GM21737 (cell line): ENCODE results near the gene ST7L.
"Not testable (repeated sequence)": the region's sequence is repeated elsewhere in the genome, so short reads cannot be mapped to it uniquely, and the experiment has no call there.

Experiments
- ATAC-seq: cut with Tn5 transposase; IDR thresholded peaks from one replicate; pipeline ENCODE4 v1.9.1; 2021; ENCODE audit warnings: mild to moderate bottlenecking, moderate library complexity; ENCODE audit not compliant: unreplicated experiment

ST7L gene

DNA sequence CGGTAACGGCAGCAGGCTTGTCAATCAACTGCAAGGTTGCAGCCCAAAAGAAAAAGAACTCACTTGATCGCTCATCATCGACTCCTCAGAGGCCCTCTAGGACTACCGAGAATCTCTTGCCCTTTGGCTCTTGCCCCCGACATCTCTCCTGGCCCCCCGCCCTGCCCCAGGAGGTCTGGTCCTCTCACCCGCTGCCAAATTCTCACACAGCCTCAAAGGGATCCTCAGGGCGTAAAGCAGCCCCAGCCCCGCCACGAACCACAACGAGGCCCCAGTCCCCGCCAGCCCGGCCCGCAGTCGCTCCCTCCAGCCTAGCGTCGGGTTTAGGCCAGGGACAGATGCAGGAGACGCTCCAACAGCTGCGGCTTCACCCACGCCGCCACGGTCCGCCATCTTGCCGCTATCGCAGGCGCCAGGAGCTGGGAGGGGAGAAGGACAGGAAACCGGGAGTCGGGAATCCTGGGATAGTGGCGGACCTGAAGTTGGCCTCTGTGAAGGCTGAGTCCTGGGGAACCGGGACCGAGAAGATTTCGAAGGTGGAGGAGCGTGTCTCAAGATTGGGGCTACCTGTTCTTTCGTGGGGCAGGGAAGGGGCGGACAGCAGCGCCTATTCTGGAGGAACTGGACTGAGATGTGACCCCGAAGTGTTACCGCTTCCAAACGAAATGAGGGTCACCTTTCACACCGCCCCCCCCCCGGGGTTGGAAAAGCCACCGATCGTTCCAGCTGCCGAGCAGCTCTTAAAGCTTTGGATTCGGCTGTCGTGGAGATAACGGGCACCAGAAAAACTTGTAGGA lies at the start of gene ST7L:
Gene ST7L, minus strand, starts transcription at position 421 of the 797 bp plus-strand sequence. Its CDS starts 28 bp downstream, at position 393.
- peak; percentile 5 for ATAC-seq

GRCh38 chr1:112666946-112667345 lies 48.0 kb upstream of the ST7L start:
- ATAC-seq = no peak

DNA sequence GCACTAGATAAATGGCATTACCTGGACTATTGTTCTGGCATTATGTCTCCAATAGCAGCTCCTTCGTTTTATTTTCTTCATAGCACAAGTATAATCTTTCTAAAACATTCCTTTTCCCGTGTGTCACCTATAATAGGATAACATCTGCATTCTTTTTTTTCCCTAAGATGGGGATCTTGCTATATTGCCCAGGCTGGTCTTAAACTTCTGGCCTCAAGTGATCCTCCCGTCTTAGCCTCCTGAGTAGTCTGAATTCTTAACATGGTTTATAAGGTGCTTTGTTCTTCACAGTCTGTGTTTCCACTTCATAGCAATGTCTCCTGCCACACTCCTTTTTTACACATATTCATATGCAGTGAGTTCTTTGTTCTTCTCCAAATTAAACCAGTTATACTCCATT lies 46.9 kb upstream of the ST7L start:
- no peak for ATAC-seq

- ATAC-seq = no peak
These were observed 32.3 kb upstream of the ST7L start for GRCh38 chr1:112651205-112651604.

- ATAC-seq = no peak
These were observed 27.3 kb upstream of the ST7L start for GRCh38 chr1:112646225-112646624.

DNA sequence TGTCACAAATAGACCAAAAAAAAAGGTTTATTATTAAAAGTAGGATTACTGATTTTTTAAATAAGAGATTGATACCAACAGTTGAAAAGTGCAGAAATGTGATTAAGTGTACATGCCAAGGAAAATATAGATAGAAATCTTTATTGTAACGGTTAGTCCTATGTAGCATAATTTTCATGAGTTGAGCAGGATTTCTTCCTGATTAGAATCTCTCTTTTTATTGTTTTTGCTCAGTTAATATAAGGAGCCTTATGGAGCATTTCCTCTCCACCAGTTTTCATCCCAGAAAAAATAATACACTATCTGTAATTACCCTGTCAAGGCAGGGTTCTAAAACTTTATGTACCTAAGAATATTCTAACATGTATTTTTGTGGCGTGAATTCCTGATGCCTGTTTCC lies 24.1 kb upstream of the ST7L start:
- ATAC-seq = no peak

GRCh38 chr1:112640437-112640836 lies 21.5 kb upstream of the ST7L start:
- not testable (repeated sequence) for ATAC-seq

GRCh38 chr1:112638110-112638428 lies 19.1 kb upstream of the ST7L start:
- ATAC-seq = no peak

GRCh38 chr1:112637254-112638109 lies 18.5 kb upstream of the ST7L start:
- no peak for ATAC-seq

GRCh38 chr1:112636597-112637253 lies 17.8 kb upstream of the ST7L start:
- ATAC-seq = no peak

DNA sequence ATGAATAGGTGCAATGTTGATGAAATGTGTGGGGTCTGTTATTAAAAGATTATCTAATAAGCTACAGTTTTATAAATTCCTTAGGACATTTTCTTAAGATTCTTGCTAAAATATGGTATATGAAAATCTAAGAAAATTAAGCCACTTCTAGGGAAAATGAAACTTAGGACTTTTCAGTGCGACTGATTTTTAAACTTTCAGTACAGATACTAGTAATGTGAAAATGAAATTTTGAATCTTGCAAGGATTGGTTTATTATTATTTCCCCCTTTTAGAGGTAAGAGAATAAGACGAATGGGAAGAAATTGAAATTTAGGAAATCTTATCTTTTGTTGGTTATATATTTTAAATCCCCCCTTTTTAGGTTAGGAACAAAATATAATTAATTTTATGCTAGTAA lies 17.1 kb upstream of the ST7L start:
- no peak for ATAC-seq

GRCh38 chr1:112634367-112634766 lies 15.4 kb upstream of the ST7L start:
- no peak for ATAC-seq

GRCh38 chr1:112633628-112634027 lies 14.7 kb upstream of the ST7L start:
- ATAC-seq = no peak

DNA sequence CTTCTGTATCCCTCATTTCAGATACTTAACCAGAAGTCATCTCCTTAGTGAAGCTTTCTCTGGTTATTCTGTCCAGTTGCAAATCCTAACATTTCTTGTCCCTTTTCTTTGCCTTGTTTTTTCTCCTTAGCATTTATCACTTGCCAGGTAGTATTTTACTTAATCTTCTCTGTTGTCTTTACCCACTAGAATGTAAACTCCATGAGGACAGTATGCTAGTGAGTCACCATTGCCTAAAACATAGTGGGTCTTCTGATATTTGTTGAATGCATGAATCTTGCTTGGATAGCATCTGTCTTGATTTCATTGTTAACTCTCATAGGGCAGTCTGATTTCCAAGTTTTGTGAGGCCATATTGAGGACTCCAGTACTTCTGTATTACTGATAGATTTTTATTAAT lies 10.3 kb upstream of the ST7L start:
- no peak for ATAC-seq

GRCh38 chr1:112628516-112628915 lies 9.6 kb upstream of the ST7L start:
- no peak for ATAC-seq

DNA sequence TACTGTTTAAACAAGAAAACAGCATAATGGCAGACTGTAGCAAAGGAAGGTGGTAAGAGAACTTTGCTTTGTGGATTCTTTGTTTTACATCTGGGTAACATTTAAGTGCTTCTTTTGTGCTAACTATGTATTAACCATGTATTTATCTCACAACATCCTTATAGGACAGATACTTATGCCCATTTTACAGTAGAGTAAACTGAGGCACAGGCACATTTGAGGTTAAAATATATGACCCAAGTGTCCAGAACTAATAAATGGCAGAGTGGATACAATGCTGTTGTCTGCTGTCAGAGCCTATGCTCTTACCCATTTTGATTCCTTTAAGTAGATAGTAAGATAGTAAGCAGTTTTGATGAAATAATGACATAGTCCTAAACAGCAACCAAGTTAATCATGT lies 7.9 kb upstream of the ST7L start:
- no peak for ATAC-seq

GRCh38 chr1:112626193-112626592 lies 7.3 kb upstream of the ST7L start:
- no peak for ATAC-seq

GRCh38 chr1:112625696-112626095 lies 6.8 kb upstream of the ST7L start:
- ATAC-seq = no peak

DNA sequence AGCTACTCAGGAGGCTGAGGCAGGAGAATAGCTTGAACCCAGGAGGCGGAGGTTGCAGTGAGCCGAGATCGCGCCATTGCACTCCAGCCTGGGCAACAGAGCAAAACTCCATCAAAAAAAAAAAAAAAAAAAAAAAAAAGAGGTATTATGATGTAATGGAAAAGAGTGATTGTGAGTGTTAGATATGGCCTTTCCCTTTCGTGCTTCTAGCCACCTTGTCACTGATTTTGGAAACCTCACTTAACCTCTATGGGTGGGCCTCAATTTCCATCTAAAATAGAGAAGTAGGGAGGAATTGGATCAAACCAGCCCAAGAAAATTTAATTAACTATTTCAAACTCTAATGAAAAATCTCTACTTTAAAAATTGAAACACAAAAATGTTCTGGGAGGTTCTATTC lies 5.6 kb upstream of the ST7L start:
- ATAC-seq = not testable (repeated sequence)

DNA sequence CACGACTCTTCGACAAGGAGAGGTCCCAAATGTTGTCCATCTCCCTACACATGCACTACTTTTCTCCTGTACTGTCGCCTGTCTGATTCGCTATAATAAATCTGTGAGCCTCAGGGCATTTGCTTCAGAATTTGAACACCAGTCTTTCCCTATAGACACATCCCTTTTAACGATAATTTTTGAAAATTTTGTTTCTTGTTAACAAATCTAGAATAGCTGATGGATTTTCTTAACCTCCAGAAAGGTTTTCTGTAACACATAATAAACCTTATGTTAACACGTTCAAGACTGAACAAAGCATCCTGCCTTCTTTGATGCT lies 1.4 kb upstream of the ST7L start:
- ATAC-seq = no peak

DNA sequence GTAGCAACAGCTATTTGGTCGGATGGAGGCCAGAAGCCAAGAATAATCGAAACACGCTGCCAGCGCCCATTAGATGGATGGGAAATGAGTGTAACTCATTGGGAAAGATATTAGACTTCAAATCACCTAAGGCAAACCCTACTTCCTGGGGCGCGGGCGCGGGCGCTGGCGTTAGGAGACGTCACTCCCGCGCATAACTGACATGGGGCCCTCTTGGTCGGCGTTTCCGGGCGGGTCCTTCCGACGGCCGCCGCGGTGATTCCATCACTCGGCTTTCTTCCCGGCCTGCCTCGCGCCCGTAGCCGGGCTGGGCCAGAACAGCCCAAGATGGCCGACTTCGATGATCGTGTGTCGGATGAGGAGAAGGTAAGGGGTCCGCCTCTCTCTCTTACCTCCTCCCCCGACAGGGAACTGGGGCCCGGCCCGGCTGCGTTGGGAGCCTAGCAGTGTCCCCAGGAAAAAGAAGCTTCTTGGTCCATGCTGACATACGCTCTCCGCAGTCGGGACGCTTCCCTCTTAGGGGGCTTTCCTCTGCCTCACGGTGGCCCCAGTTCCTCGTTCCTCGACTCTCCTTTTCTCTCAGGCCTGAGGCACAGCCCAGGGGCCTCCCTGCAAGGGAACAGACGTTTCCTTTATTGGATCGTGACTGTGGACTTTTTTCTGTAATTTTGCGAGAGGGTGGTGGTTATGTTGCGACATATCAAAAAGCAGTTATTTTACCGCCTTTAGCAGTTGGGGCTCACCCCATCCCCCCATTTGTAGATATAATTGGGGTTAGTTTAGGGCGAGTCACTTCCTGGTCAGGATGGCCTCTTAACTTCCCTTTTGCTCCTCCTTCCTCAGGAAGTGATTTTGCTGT lies 806 bp upstream of the ST7L start, which contains the start of gene CAPZA1:
Gene CAPZA1, plus strand, starts transcription at position 315 of the 859 bp plus-strand sequence. Its CDS starts 13 bp downstream, at position 328.
- peak; percentile 89 for ATAC-seq
